HG02885 (cell line): Measurements from ENCODE around the gene GLRX3.
"Not testable (repeated sequence)": the region's sequence is repeated elsewhere in the genome, so short reads cannot be mapped to it uniquely, and the experiment has no call there.

ENCODE experiments used
- ATAC-seq: cut with Tn5 transposase; IDR thresholded peaks from one replicate; pipeline ENCODE4 v1.9.1; 2021; ENCODE audit warnings: mild to moderate bottlenecking; ENCODE audit not compliant: unreplicated experiment, poor library complexity

The GLRX3 gene

DNA sequence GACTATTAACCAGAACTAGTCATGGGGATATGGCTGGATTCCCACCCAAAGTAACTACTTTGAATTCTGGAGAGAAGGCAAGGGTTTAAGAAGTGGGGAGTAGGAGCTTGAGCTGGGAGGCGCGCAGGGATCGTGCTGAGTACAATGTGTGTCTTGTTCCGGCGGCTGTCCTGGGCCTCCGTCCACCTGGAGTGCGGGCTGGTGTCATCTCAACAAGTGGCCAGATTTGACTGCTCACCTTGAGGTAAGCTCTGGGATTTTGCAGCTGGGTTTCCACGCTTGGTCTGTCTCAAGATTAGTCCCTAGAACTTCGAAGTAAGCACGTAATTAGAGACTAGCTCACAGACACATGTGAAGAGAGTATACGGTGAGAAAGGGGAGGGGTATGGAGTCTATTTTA lies 49.4 kb downstream of the GLRX3 start:
- no peak for ATAC-seq

DNA sequence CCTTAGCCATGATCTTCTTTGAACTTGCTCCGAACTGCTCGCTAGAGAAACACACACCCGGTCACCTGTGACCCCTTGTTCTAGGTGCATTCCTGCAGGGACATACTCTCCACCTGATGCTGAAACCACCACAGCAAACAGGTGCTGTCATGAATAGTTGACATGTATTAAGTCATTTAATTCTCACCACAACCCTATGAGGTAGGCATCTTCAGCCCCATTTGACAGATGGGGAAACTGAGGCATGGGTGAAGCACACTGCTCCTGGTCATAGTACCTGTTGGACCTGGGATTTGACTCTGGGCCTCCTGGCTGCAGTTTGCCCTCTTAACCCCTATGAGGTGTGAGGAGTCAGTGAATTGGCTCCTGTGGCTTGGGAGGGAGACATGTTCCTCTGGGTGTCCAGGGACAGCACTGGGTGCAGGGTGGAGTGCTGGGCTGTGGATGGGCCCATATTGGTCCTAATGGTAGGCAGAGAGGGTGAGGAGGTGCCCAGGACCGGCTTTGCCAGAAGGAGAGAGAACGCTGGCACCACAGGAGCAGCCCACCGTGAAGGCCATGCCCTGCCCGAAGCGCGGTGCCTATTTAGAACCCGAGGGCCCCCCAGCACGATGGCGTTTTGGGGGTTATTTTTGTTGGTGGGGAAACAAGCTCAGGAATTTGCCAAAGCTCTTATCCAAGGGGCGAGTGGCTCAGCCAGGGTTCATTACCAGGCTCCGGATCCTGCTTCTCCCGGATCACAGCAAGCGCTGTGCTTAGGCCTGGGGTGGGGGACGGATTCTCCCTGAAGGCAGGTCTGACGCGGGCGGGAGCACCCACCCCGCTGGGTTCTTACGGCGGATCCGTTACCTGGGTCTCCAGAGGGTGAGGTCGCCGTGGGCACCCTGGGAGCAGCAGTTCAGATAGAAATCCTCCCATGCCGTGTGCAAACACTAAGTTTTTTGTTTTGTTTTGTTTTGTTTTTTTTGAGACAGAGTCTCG lies 52.3 kb downstream of the GLRX3 start:
- ATAC-seq = no peak

DNA sequence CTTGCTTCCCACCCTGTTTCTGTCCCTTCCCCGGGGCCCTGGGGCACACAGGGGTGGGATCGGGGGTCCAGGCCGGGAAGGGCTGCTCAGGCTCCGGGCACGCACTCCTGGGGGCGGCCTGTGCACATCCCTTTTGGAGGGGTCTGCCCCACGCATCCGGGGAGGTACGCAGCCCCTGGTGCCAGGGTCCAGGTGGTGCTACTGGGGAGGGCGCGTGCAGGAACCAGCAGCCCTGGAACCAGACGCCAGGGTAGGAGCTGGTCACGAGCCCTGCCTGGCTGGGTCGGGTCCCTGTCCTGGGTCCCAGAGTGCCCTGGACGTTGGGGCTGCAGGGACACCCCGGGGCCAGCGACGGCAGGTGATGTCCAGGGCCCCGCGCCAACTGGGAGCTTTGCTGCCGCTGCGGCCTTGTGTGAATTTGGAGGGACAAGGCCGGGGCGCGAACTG lies 53.4 kb downstream of the GLRX3 start:
- no peak for ATAC-seq

DNA sequence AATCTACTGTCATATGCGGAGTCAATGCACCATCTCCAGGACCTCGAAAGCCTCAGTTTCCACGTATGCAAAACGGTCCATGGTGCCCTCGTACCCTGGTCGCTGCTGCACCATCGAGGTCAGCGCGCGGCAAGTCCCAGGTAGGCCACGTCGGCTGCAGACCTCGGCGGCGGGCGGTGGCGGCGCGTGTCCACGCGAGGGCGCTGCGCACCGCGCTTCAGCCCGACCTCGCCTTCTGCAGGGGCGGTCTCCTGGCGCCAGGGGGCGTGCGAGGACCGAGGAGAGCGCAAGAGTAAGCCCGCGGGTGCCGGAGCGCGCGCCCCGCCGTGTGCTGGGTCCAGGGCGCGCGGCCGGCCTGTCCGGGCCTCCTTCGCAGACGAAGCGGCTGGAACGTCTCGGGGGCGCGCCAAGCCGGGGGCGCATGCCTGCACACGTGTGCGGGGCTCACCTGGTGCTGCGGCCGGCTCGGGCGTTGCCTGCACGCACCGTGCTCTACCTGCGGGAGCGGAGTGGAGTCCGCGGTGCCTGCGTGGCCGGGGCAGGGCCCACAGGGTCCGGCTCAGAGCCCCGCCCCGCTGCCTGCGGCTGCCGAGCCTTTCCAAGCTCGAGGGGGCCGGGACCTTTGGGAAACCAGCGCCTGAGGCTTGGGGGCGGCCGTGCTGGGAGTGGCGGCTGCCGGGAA lies 54.0 kb downstream of the GLRX3 start:
- peak; percentile 90 for ATAC-seq

DNA sequence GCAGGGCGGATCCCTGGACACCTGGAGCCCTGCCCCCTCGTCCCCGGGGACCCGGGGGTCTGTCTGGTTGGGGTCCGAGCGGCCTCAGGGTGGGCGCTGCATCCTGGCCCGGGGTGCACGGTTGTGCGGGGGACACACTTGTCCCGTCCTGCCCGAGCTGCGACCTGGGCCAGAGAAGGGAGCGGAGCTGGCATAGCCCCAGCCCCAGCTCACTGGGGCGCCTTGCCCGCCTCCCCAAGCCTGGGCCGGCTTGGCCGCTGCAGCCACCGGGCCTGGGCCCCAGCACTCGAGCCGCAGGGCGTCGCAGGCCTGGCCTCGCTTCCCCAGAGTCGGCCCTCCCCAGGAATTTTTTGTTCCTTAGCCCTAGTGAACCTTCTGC lies 54.5 kb downstream of the GLRX3 start:
- ATAC-seq = no peak

DNA sequence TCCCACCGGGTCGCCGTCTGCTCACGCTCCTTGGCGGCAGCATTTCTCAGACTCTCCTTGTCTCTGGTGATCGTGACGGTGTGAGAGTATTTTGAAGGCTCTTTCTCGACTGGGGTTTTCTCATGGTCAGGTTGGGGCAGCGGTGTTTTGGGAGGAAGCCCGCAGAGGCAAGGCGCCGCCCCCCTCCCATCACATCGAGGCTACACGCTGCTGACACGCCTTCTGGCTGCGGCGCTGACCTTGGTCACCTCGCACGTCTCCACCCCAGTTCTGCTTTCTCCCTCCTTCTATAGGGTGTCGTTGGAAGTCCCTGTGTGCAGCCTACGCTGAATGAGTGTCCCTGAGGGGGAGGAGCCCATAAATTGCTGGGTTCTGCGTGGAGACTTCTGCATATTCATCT lies 55.2 kb downstream of the GLRX3 start:
- no peak for ATAC-seq

DNA sequence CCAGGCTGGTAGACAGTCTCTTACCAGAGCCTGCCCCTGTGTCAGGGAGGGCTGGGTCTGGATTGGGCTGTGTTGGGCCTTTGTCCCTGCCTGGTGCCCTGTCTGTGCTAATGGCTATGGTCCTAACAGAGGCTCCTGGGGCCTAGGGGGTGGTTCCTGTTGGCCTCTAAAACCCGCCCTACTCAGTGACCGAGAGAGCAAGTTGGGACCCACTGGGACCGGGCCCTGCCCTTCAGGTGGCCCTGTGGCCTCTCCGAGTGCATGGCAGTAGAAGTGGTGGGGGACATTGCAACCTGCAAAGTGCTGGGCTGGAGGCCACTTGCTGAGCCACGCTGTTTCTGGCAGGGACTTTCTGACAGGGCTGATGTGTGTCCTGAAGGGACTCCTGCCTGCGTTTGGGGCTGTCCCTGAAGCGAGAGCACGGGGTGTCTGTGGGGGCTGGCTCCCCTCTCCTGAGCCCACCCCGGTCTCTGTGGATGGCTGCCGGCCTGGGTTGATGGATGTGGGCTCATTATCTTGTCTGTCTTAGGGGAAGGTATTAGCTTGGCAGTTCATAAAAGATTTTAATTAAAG lies 56.2 kb downstream of the GLRX3 start:
- no peak for ATAC-seq

DNA sequence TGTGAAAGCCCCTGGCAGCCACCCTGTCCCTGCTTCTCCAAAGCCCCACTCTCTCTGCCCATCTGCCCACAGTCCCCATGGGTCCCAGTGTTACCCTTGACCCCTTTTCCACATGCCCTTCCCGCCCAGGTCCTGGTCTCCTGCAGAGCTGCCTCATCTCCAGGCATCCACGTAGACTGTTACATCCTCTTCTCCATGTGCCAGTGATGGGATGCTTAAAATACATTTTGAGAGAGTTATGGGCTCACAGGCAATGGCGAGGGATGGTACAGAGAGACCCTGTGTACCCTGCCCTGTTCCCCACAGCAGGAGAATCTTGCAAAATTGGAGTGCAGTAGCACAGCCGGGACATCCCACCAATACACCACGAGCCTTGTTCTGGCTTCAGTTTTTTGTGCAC lies 56.8 kb downstream of the GLRX3 start:
- ATAC-seq = no peak

DNA sequence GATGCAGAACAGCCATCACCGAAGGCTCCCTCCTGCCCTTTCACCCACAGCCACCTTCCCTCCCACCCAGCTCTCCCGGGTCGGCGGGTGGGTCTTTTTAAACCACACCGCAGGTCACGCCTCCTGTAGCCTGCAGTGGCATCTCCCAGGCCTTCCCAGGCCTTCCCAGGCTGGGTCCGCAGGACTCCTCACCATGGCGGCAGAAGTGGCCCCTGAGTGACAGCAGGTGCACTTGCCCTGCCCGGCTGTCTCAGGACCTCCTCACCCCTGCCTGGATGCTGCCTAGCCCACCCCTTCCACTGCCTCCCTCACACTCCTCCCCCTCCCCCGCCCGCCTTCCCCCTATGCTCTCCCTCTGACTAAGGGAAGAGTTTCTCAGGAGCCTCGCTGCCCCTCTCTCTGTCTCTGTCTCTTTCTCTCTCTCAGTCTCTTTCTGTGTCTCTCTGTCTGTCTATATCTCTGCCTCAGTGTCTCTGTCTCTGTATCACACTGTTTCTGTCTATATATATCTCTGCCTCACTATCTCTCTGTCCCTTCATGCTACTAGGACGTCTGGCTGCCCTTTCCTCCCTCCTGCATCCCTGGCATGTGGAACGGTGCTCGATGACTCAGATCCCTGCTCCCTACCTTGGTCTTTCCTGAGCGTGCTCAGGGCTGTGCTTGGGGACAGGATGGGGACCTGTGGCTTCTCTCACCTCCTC lies 57.5 kb downstream of the GLRX3 start:
- no peak for ATAC-seq

DNA sequence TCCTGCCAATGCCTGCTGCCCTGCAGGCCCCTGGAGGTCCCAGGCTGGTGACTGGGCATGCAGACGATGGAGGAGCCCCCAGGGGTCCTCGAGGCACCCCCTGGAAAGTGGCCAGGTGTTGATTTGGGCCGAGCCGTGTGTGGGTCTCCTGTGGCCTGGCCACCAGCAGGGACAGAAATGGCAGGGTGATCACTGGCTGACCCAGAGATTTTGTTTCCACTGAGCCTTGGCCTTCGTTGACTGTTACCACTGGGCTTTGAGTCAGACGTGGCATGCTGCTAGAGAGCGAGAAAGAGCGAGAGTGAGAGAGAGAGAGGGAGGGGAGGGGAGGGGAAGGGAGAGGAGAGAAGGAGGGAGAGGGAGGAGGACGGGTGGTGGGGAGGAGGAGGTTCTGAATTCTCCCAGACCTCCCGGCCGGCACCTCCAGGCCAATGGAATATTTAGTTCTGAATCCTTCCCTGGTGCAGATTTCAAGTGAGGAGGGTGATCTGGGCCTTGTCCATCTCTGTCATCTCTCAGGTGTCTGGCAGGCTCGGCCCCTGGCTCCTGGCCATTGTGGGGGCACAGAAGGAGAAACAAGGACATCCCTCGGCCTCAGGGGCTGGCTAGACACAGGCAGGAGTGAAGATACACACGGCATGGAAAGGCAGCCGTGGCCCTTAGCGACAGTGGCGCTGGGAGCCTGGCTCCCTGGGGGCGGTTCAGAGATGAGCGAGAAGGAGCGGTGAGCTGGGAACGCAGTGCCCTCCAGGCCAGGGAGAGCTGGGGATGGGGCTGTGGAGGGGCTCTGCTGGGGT lies 58.2 kb downstream of the GLRX3 start:
- ATAC-seq = no peak

DNA sequence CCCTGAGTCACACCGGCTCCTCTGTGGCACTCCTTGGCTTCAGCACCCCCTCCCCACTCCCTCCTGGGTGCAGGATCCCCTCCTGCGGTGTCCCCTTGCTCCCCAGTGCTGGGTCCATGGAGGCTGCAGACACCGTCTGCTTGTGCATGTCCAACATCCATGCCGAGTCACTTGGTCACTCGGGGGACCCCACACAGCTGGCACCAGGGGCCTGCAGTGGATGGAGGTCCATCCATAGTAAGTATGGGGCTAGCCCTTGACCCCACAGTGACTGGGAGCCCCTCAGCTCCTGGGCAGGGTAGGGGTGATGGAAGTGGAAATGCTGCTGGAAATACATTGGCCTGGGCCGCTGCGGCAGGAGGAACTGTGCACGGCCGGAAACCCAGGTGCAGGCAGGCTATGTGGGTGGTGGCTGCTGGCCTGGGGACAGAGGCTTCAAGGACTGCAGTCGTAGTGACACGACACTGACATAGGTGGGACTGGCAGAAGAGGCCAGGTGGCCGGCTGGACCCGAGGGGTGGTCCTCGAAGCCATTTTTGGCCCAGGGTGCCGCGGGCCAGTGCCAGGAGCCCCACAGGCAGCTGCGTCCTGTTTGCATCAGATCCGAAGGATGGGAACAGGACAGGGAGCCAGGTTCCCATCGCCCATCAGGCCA lies 58.9 kb downstream of the GLRX3 start:
- no peak for ATAC-seq

DNA sequence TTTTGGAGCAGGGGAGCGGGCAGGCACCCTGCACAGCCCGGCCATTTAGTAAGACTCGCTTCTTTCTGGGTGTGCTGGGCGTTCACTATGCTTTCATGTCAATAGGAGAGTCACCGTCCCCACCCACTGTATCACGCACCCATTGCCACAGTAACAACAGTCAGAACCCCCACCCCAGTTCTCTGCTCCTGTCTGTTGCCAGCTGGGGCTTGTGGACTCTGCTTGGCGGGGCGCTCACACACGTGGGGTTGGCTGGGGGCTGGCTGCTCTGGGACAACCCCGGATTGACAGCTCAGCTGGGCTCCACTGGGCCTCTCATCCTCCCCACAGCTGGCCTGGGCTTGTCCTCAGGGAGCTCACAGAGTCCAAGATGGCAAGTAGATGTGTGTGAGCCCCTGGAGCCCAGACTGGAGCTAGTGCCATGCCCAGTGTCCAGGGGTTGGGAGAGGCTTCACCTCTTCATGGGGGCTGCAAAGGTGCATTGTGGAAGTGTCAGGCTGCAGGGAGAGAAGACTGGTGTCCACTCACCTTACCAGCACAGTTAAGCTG lies 59.6 kb downstream of the GLRX3 start:
- no peak for ATAC-seq

DNA sequence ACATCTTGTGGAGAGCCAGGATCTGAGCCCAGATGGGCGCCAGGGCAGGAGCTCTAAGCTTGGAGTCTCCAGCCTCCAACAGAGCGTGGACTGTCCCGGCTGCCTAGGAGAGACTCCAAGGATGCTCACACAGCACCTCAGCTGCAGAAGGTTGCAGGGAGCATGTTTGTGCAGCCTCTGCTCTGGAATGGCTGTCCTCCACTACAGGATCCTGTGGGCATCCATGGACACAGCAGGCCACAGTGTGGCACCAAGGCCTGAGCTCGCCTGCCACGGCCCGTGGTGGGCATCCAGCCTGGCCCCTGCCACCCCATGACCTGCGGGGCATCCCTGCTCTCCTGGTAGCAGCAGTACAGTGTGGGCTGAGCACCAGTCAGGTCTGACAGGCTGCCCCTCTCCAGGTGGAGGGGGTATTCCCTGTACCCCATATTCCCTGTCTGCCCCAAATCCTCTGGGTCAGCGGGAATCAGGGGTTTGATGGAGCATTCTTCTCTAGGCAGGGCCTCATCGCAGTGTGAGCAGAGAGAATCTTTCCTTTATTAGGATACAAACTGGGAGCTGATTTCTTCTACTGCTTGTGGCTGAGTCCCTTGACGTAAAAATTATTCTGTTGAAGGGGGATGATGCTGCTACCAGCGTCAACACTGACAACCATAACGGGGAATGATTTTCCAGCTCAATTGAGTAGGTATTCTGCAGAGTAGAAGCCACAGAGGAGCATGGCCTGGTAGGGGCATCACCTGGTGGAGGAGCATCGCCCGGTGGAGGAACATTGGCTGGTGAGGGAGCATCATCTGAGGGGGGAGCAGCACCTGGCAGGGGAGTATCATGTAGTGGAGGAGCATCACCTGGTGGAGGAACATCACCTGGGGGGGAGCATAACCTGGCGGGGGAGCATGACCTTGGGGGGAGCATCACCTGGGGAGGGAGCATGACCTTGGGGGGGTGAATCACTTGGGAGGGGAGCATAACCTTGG lies 60.6 kb downstream of the GLRX3 start:
- ATAC-seq = no peak

DNA sequence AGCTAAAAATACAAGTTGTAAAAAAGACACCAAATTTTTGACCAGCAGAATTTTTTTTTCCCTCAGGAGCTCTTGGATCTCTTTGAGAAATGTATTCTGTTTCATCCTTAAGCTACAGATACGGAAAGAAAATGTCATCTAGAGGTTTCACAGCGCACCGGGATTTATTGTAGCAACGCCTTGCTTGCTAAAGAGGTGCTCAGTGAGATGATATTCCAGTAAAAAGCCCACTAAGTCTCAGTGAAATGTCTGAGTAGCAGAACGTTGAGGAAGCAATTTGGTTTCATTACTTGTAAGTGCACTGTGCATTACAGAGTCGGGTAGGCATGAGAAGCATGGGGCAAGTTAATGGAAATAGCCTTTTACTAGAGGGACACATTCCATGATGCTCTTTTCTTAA lies 62.5 kb downstream of the GLRX3 start:
- ATAC-seq = no peak

DNA sequence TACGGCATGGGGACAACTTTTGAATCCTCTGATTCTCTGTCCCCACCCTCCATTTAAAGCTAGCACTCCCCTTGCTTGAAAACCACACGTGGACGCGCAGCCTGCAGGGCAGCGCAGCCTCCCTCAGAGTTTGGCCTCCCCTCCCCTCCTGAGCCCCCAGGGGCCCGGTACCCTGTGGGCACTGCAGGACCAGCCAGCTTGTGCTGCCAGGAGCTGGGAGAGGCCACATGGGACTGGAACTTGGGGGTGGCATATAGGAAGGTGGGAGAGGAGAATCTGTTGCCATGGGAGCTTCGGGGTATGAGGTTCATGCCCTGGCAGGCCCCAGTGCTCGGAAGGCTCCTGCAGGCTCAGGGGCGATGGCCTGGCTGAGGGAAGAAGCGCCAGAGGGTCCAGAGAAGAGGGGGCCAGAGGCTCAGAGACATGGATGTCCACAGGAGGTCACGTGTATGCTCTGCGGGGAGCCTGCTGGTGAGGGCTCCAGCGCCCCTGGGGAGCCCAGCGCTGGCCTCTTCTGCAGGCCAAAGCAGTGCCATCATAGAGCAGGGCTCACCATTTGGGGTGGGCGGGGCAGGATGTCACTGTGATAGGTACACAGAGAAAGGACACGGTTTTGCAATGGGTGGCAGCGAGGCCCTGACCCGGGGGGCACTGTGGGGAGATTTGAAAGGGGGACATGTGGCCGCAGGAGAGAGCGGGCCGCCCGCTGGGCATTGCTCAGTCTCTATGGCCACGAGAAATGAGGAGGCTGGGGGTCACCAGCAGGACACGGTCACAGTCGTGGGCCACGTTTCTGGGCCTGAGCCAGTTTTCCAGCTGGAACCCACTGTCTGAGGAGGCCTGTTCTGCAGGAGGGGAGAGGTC lies 64.2 kb downstream of the GLRX3 start:
- no peak for ATAC-seq

DNA sequence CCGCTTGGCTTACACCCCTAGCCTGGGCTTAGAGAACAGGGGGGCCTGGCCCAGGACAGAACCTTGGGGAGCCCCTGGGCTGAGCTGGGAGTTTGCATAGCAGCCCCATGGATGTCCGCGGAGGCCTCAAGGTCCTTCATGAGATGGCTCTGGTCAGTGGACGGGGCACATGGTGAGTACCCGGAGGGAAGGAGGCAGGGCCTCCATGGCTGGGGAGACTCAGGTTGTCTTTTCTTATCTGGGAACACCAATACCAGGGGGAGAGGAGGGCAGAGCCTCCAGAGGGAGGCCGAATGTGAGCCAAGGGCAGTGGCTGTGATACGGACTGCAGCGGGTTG lies 64.8 kb downstream of the GLRX3 start:
- no peak for ATAC-seq

DNA sequence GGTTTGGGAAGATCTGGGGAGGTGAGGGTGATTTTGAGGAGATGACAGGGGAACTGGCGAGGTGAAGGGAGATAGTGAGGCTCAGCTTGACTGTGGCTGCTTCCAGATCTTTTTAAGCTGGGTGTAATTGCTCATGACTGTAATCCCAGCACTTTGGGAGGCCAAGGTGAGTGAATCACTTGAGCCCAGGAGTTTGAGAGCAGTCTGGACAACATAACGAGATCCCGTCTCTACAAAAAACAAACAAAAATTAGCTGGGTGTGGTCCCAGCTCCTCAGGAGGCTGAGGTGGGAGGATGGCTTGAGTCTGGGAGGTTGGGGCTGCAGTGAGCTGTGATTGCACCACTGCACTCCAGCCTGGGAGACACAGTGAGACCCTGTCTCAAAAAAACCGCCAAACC lies 66.0 kb downstream of the GLRX3 start:
- not testable (repeated sequence) for ATAC-seq
